GM21367 (cell line): ENCODE measurements around the gene MARK3.
A peak's percentile ranks its signal among the peaks of the same experiment; 100 is the strongest.
"Not testable (repeated sequence)": the region's sequence is repeated elsewhere in the genome, so short reads cannot be mapped to it uniquely, and the experiment has no call there.

Source experiments
- ATAC-seq: cut with Tn5 transposase; IDR thresholded peaks from one replicate; pipeline ENCODE4 v1.9.1; 2021; ENCODE audit not compliant: unreplicated experiment

The MARK3 gene

DNA sequence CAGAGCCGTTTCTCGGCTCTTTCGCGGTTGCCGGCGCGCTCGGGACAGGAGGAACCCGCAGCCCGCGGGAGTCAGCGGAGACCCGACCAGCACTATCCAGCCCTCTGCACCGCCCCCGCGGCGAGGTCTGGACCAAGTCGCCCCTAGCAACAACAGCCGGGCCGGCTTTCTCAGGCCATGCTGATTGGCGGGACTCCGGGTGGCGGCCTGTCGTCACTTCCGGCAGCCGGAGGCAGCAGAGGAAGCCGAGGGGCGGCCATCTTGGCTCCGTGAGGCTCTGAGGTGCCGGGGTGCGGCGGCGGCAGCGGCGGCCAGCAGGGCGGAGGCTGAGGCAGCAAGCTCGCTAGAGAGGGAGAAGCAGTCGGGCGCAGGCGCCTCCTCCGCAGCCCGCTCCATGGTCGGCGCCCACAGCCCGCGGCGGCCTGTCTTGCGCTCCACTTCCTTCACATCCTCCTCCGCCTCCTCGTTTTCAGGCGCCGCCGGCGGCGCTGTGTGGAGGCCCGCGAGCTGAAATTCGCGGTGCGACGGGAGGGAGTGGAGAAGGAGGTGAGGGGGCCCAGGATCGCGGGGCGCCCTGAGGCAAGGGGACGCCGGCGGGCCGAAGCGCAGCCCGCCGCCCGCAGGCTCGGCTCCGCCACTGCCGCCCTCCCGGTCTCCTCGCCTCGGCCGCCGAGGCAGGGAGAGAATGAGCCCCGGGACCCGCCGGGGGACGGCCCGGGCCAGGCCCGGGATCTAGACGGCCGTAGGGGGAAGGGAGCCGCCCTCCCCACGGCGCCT, at the start of gene MARK3:
MARK3 (plus strand) TSS at position 264 of the 777 bp plus-strand sequence. CDS start 615 bp downstream, outside the sequence.
- ATAC-seq, result peak; percentile 95

DNA sequence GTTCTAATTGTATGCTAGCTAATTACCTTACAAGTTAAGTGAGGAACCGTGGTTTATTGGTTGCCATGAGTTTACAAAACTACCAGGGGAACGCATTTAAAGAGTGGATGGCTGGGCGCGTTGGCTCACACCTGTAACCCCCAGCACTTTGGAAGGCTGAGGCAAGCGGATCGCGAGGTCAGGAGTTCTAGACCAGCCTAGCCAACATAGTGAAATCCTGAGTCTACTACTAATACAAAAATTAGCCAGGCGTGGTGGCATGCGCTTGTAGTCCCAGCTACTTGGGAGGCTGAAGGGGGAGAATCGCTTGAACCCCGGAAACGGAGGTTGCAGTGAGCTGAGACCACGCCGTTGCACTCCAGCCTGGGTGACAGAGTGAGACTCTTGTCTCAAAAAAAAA, 49.0 kb upstream of the MARK3 start:
- ATAC-seq, result no peak

DNA sequence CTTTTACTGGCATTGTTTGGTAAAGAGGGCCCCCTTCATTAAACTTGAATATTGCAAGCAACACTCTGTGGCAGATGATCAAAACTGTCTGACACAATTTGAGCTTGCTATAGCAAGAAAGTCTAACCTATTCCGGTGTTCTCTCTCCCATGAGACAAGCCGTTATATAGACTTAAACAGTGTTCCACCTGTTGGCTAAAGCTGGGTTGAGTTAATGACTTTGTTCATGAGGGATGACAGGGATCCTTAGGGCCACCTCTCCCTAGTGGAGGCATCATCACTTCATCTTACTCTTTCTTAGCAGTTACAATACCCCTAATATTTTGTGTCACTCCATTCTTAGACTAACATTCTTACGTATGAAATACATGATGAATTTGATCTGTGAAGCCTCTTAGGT, 47.4 kb upstream of the MARK3 start:
- no peak for ATAC-seq

DNA sequence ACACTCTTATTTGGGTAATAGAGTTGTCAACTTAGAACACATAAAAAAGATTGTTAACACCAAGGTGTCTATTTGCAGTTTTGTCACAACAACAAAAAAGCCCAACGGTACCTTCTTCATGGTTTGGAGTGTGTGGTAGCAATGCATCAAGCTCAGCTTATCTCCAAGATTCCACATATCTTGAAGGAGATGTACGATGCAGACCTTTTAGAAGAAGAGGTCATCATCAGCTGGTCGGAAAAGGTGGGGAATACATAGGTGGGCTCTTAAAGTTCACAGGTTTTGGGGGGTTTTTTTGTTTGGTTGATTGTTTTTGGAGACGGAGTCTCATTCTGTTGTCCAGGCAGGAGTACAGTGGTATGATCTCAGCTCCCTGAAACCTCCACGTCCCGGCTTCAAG, 45.7 kb upstream of the MARK3 start:
- no peak for ATAC-seq

DNA sequence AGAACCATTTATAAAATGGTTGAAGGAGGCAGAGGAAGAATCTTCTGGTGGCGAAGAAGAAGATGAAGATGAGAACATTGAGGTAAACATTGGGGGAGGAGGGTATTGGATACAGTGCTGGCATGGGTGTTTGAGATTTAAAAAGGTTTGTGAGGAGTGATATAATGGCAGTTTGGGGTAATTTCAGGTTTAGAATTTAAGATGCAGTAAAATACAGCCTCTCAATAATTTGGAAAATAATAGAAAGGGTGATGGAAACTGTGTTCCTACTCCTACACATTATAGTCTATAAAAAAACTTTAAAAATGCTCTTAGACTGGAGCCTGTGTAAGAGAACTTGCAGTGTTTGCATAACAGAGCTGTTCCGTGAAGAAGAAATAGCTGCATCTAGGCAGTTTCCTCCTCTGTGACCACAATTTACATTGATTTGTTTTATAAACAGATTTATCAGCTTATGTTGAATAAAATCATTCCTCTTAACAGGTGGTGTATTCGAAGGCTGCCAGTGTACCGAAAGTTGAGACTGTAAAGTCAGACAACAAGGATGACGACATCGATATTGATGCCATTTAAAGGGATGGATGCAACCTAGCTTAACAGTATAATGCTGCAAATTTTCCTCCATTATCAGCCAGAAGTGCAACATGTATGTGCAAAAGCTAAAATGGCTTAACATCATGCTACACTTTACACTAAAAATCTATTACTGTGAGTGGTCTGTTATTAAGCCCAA, 44.6 kb upstream of the MARK3 start:
- ATAC-seq, result no peak

DNA sequence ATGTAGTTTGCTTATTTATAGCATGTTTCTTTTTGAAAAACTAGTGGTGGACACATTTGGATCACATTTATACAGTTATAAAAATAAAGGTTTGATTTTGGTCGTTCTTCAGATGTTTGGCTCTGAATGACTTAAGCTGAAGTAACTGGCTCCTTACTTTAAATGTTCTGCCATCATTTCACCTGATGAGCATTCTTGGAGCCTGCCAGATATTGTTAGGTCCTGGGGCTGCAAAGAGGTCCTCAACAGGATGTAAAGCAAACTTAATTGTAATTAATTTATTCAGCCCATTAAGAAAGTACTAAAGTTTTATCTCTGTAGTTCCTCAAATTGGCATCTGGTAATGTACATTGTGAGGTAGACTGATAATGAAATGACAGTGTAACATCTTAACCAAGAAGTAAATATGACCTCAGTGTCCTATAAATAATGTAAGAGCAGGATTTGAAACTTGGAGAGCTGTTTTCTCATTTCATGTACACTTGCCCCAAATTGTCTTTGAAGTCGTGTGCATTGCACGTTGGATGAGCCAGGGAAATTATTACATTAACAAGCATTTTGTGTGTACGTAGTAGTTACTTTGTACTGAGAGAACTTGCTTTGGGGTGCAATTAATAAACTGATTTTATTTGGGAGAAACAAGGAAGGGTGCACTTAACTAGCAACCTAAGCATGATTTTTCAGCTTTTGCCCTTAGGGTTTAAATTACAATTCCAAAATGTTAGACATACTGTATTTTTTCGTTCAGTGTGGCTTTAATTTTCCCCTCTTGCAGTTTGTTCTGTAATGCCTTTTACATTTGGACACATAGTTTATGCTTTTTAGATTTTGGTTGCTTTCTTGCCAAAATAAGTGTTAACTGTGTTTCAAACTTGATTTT, 43.7 kb upstream of the MARK3 start:
- no peak for ATAC-seq

DNA sequence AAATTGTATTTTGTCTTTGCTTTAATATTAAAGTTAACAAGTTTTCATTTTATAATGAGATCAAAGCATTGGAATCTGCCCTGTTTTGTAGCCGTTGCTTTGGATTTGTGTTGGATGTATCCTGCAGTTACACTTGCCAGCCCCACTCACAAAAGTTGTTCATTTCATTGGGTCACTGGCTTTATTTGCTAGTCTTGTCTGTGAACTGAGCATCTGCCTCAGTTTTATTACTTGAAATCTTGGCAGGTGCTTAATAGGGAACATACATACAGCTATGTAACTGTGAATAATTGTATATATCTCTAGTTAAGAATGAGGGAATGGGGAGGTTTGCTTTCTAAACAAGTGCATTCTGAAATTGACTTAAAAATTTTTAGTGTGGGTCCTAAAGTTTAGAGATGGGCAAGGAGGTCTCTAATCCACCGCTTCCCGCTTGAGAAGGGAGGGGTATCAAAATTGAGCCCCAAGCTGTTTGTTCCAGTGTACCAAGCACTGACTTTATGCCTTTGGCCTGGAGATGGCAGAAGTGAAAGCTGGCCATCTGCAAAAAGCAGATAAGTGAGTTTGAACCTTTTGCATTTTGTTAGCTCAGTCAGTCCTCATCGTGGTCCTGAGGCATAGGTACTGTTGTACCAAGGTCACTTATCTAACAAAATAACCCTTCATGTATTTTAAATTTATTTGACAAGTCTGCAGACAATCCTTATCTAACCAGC, 41.9 kb upstream of the MARK3 start:
- ATAC-seq, result no peak

DNA sequence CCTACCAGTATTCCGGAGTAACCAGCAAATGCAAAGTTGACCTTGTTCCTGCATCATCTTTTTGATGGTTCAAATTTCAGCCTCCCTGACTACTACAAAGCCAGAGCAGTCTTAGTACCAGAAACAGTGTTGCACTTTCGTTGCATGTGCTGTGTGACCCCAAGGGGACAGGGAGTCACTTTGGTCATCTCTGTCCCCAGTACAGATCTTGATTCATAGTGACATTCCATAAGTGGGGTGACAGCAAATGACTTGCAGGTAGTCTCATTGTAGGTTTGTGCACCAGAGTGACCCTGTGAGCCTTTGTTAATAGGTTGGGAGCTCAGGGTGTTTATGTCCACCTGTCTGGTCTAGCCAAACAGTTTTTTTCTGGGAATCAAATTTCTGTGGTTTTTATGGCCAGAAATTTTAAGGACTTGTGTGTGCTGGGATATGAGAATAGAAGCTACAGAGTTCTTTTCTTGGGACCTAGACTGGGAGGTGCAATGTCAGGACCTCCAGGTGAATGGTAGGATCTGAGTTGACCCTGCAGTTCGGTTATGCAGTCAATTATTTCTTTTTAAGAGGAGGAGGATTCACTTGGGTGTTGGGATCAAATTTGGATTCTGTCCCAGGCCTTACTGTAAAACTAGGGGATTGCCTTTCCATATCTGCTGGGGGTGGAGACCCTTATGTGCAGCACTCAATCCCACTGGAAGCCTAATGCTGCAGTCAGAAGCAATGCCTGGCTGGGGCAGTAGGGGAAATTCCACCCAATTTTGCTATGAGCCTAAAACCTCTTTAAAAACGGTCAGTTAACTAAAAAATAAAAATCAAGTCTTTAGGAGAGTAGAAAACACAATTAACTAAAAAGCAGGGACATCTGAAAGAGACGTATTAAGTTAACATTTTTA, 41.1 kb upstream of the MARK3 start:
- no peak for ATAC-seq

DNA sequence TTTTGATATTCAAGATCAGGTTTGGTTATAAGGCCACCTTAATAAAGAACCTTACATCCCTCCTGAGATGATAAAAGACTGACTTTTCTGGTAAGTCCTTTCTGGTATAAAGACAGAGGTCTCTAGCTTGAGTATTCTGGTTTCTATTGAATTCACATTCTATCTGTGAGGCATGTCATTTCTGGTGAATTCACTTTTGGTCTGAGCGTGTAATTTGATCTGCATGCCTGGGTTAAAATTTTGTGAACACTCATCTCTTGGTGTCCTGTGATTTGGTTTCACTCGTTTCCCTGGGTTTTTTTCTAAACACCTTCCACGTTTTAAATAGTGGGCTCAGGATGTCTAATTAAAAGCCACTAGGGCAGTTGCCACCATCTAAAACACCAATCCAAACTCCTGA, 38.9 kb upstream of the MARK3 start:
- ATAC-seq, result no peak

DNA sequence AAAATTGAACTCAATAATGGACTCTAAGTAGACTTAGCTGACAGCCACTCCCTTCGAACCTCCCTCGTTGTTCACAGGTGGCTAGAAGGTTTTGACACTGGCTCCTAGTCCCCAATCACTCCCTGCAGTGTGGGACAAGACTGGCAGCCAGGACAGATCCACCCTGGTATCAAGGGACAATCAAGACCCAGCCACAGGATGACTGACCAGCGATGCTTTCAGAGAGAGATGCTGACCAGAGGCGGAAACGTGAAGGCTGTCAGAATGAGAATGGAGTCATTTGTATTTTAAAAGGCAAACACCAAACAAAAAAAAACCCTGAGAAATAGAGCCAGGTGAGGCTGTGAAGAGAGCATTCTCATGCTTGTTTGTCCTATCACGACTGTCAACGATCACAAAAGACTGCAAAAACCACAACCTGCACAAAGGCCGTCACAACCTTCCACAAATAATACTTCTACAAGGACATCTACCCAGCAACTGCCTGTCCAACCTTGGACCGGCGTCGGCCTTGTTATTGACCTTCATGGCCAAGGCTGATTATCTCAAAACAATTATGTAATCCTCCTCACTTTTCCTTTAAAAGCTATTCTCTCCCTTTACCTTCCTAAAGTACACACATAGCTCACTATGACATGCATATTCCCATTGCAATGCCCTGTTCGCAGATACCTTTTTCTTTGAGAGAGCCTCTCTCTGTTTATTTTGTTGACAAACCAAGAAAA, 38.0 kb upstream of the MARK3 start:
- ATAC-seq, result no peak

DNA sequence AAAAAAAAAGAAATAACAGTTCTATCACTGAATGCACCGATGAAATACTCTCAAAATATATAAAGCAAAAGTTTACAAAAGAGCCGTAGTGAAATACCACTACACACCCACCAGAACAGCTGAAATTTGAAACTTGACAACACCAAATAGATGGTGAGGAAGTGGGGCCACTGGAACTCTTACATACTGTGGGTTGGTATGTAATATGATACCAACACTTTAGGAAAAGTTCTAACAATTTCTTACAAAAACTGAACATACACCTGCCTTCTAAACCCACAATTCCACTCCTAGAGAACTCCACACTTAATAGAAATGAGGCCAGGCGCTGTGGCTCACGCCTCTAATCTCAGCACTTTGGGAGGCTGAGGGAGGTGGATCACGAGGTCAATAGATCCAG, 37.1 kb upstream of the MARK3 start:
- no peak for ATAC-seq

DNA sequence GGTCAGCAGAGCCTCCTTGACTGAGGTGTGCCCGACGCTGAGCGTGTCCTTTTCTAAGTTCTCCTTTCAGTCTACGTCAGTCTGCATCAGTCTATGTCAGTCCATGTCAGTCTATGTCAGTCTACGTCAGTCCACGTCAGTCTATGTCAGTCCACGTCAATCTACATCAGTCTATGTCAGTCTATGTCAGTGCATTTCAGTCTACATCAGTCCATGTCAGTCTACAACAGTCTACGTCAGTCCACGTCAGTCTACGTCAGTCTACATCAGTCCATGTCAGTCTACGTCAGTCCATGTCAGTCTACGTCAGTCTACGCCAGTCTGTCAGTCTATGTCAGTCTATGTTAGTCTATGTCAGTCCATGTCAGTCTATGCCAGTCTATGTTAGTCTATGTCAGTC, 35.2 kb upstream of the MARK3 start:
- ATAC-seq, result no peak

DNA sequence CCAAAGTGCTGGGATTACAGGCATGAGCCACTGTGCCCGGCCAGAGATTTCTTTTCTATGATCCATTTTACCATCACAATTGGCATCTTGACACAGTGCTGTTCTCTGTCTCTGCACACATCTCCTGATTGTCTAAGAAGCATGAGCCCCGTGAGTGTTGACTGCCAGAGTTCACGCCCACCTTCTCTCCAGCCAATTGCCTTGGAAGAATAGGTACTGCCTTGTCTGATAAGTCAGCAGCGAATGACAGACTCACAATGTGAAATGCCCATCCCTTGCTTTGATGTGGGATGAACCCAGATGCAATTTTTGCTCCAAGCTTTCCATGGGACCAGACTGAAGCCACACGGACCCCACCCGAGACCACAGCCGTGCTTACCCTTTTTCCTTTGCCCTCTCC, 31.9 kb upstream of the MARK3 start:
- no peak for ATAC-seq

DNA sequence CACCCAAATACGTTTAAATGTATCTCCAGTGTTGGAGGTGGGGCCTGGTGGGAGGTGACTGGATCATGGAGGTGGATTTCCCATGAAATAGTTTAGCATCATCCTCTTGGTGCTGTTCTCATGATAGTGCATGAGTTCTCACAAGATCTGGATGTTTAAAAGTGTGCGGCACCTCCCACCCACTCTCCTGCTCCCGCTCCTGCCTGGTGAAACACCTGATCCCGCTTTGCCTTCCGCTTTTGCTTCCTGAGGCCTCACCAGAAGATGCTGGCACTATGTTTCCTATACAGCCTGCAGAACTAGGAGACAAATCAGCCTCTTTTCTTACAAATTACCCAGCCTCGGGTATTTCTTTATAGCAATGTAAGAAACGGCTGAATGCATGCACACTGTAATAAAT, 31.1 kb upstream of the MARK3 start:
- ATAC-seq, result no peak

DNA sequence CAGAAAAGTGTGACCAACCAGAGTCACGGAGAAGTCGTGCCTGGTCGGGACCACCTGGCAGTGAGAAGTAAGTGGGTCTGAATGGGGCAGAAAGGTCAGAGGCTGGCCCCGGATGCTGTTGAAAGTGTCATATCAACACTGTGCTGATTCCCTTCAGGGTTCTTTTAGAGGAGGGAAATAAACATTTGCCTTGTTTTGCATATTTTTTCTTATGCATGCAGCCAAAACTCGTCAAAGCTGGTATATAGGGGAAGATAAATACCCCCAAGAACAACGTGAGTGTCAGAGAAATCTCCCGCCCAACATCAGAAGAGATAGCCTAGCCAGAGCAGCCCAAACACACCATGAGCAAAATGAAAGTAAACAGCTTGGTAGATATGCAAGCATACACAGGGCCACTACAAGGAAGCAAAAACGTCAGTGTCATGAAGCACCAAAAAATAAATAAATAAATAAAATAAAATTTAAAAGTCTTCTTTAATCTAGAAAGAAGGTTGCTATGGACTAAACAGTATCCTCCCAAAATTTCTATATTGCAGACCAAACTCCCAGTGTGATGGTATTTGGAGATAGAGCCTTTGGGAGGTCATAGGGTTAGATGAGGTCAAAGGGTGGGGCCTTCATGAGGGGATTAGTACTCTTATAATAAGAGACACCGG, 29.1 kb upstream of the MARK3 start:
- ATAC-seq, result no peak

DNA sequence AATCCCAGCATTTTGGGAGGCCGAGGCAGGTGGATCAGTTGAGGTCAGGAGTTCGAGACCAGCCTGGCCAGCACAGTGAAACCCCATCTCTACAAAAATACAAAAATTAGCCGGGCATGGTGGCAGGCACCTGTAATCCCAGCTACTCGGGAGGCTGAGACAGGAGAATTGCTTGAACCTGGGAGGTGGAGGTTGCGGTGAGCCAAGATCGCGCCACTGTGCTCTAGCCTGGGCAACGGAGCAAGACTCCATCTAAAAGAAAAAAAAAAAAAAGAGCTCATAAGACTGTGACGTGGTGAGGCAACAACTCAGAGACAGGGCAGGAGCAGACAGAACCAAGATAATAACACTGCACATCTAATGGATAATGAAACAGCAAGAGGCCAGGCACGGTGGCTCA, 27.7 kb upstream of the MARK3 start:
- not testable (repeated sequence) for ATAC-seq

DNA sequence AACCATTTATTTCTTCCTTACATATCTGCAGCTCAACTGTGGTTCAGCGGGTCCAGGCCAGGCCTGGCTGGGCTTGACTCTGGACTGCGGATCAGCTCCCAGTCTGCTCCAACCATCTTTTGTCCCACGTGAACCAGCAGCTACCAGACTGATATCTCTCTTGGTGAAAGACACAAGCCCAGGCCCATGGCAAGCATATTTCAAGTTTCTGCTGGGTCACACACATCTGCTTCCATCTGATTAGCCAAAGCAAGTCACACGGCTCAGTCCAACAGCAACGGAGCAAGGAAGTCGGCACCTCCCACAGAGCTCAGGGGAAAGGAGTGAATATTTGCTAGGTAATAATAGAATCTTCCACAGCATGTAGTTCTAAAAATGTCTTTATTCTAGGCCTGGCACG, 24.7 kb upstream of the MARK3 start:
- no peak for ATAC-seq

DNA sequence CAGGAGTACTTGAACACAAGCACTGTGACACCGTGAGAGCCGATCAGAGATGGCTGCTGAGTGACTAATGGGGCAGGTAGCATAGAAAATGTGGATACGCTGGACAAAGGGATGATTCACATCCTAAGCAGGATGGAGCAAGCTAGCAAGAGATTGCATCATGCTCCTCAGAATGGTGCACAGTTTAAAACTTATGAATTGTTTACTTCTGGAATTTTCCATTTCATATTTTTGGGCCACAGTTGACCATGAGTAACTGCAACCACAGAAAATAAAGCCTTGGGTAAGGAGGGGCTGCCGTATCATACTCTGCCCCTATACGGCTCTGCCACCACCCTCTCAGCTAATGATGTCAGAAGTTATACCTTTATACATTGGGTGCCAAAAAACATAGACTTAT, 23.3 kb upstream of the MARK3 start:
- ATAC-seq, result no peak

DNA sequence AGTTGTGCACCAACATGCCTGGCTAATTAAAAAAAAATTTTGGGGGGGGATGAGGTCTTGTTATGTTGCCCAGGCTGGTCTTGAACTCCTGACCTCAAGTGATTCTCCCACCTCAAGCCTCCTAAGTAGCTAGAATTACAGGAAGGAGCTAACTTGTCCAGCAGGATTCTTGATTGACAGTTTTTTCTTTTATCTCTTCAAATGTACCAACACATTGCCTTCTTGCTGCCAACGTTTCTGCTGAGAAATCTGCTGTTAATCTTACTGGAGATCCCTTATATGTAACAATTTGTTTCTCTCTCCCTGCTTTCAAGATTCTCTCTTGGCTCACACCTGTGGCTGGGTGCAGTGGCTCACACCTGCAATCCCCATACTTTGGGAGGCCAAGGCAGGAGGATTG, 22.4 kb upstream of the MARK3 start:
- no peak for ATAC-seq
